ENCODE results near the gene CLEC6A.

DNA sequence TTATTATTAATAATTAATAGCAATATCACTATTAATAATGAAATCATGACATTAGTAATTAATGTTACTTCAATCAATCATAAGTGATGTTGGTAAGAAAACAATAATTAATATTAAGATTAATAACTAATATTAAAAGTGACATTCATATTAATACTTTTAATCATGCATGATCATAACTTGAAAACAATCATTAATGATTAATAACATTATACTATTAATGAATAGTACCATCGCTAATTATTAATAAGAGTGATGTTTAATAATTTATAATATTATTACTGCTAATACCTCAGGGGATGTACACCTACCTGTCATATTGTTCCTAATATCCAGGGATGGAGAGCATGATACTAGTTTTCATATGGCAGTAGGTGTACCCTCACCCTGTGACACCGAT, 10.0 kb upstream of the CLEC6A start:
- no peak for TF ChIP-seq POLR2A (IDR thresholded peaks at IDR 0.05)
- TF ChIP-seq, protein P1, sequence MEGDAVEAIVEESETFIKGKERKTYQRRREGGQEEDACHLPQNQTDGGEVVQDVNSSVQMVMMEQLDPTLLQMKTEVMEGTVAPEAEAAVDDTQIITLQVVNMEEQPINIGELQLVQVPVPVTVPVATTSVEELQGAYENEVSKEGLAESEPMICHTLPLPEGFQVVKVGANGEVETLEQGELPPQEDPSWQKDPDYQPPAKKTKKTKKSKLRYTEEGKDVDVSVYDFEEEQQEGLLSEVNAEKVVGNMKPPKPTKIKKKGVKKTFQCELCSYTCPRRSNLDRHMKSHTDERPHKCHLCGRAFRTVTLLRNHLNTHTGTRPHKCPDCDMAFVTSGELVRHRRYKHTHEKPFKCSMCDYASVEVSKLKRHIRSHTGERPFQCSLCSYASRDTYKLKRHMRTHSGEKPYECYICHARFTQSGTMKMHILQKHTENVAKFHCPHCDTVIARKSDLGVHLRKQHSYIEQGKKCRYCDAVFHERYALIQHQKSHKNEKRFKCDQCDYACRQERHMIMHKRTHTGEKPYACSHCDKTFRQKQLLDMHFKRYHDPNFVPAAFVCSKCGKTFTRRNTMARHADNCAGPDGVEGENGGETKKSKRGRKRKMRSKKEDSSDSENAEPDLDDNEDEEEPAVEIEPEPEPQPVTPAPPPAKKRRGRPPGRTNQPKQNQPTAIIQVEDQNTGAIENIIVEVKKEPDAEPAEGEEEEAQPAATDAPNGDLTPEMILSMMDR (IDR thresholded peaks at IDR 0.05) = no peak
